ENCODE results near the gene EEF2KMT.

Gene EEF2KMT

DNA sequence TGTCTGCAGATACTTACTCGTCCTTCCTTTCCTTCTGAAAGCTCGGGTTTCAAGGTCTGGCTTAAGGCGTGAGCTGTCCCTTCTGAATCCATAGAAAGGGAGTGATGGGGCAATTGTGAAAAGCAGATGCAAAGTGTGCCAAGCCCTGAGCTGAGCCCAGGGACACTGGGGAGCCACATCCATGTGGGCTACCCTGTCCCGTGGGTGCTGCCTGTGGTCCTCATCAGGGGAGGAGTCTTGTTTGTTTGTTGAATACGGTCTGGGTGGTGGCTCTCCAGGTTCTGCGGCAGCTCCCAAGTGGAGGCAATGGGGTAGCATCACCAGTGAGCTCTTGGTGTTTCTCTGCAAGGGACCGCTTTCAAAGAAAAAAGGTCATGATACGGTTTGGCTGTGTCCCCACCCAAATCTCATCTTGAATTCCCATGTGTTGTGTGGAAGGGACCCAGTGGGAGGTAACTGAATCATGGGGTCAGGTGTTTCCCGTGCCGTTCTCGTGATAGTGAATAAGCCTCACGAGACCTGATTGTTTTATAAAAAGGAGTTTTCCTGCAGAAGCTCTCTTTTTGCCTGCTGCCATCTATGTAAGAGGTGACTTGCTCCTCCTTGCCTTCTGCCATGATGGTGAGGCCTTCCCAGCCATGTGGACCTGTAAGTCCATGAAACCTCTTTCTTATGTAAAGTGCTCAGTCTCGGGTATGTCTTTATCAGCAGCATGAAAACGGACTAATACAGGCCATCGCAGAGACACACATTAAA is 27.0 kb downstream of the EEF2KMT start:
- H3K36me3 ChIP-seq (ENCODE audit: control insufficient read depth in 5 of 5, insufficient read depth in 5 of 5, low read length in 5 of 5) = peaks cover 0 to 12% (median 8%) of the 10 kb centered on the region in 5 donors
- no peaks in the 10 kb centered on the region for H3K9me3 ChIP-seq (ENCODE audit: control insufficient read depth in 5 of 5, low read length in 5 of 5)
- H3K4me3 ChIP-seq (ENCODE audit: low read depth in 1 of 5, low read length in 5 of 5) = no peak overlapping the region
- peaks cover 3 to 28% (median 20%) of the 10 kb centered on the region in 5 donors for H3K4me1 ChIP-seq (ENCODE audit: control insufficient read depth in 5 of 5, insufficient read depth in 5 of 5, low read length in 5 of 5)
- H3K27me3 ChIP-seq (ENCODE audit: control insufficient read depth in 5 of 5, insufficient read depth in 4 of 5, low read length in 5 of 5) = no peaks in the 10 kb centered on the region
- no peak overlapping the region for H3K27ac ChIP-seq (ENCODE audit: low read depth, low read length)
- H3K9ac ChIP-seq (ENCODE audit: low read length in 5 of 5) = no peak overlapping the region

DNA sequence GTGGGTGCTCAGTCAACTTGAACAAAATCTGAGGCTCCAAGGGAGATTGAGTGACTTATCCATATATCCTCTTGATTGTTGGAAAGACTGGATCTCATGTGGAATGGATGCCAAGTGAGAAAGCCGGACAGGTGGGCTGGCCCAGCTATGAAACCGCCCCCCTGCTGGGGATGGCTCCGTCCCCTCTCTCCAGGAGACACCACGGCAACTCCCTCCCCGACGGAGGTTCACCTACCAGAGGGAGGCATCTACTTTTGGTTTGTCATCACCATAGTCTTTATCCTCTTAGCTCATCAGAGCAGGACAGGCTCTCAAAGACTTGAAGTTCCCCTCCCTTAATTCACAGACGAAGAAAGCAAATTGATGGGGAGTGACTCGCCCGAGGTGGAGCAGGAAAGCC is 27.7 kb downstream of the EEF2KMT start:
- no peaks in the 10 kb centered on the region for H3K9me3 ChIP-seq (ENCODE audit: control insufficient read depth in 5 of 5, low read length in 5 of 5)
- no peak overlapping the region for H3K4me3 ChIP-seq (ENCODE audit: low read depth in 1 of 5, low read length in 5 of 5)
- peaks cover 3 to 35% (median 27%) of the 10 kb centered on the region in 5 donors for H3K4me1 ChIP-seq (ENCODE audit: control insufficient read depth in 5 of 5, insufficient read depth in 5 of 5, low read length in 5 of 5)
- H3K36me3 ChIP-seq (ENCODE audit: control insufficient read depth in 5 of 5, insufficient read depth in 5 of 5, low read length in 5 of 5) = peaks cover 0 to 5% (median 2%) of the 10 kb centered on the region in 5 donors
- no peak overlapping the region for H3K27ac ChIP-seq (ENCODE audit: low read depth, low read length)
- no peaks in the 10 kb centered on the region for H3K27me3 ChIP-seq (ENCODE audit: control insufficient read depth in 5 of 5, insufficient read depth in 4 of 5, low read length in 5 of 5)
- H3K9ac ChIP-seq (ENCODE audit: low read length in 5 of 5) = no peak overlapping the region

DNA sequence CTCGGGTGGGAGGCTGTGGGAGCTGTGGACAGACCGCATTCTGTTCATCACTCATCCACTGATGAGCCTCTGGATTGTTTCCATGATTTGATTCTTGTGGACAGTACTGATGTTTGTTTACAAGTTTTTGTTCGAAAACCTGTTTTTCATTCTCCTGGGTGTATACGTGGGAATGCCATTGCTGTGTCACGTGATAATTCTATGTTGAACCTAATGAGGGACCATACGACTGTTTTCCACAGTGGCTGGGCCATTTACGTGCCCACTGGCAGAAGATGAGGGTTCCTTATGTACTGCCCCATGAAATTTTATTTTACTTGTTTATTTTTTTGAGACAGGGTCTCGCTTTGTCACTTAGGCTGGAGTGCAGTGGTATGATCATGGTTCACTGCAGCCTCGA is 28.5 kb downstream of the EEF2KMT start:
- Histone ChIP-seq H3K9me3 (ENCODE audit: control insufficient read depth in 5 of 5, low read length in 5 of 5) (no peaks in the 10 kb centered on the region), H3K27me3 (ENCODE audit: control insufficient read depth in 5 of 5, insufficient read depth in 4 of 5, low read length in 5 of 5) (no peaks in the 10 kb centered on the region), H3K36me3 (ENCODE audit: control insufficient read depth in 5 of 5, insufficient read depth in 5 of 5, low read length in 5 of 5) (no peaks in the 10 kb centered on the region), H3K4me1 (ENCODE audit: control insufficient read depth in 5 of 5, insufficient read depth in 5 of 5, low read length in 5 of 5) (peaks cover 3 to 37% (median 32%) of the 10 kb centered on the region in 5 donors), H3K9ac (ENCODE audit: low read length in 5 of 5) (no peak overlapping the region), H3K4me3 (ENCODE audit: low read depth in 1 of 5, low read length in 5 of 5) (no peak overlapping the region), H3K27ac (ENCODE audit: low read depth, low read length) (no peak overlapping the region)

DNA sequence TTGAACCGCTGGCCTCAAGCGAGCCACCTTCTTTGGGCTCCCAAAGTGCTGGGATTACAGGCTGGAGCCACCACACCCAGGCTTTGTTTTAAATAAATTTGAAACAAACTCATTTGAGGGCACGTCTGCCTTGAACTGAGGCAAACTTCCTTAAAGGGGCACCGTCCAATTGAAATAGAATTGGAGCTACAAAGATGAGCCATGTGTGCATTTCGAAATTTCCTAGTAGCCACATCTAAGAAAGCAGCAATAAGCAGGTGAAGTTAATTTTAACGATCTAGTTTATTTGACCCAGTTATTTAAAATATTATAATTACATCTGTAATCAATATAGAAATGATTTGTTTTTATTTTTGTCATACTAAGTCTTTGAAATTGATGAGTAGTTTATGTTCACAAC is 31.1 kb downstream of the EEF2KMT start:
- Histone ChIP-seq H3K4me1 (ENCODE audit: control insufficient read depth in 5 of 5, insufficient read depth in 5 of 5, low read length in 5 of 5) (peaks cover 0 to 21% (median 20%) of the 10 kb centered on the region in 5 donors), H3K36me3 (ENCODE audit: control insufficient read depth in 5 of 5, insufficient read depth in 5 of 5, low read length in 5 of 5) (peaks cover 0 to 2% (median 0%) of the 10 kb centered on the region in 5 donors), H3K4me3 (ENCODE audit: low read depth in 1 of 5, low read length in 5 of 5) (no peak overlapping the region), H3K9me3 (ENCODE audit: control insufficient read depth in 5 of 5, low read length in 5 of 5) (no peaks in the 10 kb centered on the region), H3K9ac (ENCODE audit: low read length in 5 of 5) (peak overlapping the region in 1 of 5 donors; percentile 45), H3K27me3 (ENCODE audit: control insufficient read depth in 5 of 5, insufficient read depth in 4 of 5, low read length in 5 of 5) (no peaks in the 10 kb centered on the region), H3K27ac (ENCODE audit: low read depth, low read length) (no peak overlapping the region)

DNA sequence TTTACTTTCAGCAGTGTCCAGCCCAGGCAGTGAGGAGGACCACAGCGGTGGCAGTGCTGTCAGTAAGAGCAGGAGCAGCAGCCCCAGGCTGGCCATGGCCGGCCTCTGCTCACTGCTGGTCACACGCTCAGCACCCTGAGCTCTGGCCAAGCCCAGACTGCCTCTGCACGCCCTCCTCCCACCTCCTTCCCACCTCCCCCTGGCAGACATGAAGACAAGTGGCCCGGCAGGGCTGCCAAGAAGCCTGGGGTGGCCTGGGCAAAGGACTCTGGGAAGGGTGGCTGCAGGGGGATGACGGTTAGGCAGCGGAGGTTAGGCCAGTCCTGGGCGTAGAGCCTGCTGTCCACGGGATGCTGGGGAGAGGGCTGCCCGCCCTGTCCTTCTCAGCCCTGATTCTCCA is 31.8 kb downstream of the EEF2KMT start, which contains the start of gene C16orf89:
TSS of gene C16orf89 (minus strand) at position 144 of the 400 bp plus-strand sequence. CDS start at position 96, 48 bp downstream.
- H3K4me1 ChIP-seq (ENCODE audit: control insufficient read depth in 5 of 5, insufficient read depth in 5 of 5, low read length in 5 of 5) = peaks cover 0 to 17% (median 14%) of the 10 kb centered on the region in 5 donors
- peak within 1 kb of the TSS in 3 of 5 donors; percentile 5 to 45 (median 9) for H3K9ac ChIP-seq (ENCODE audit: low read length in 5 of 5)
- no peaks in the 10 kb centered on the region for H3K27me3 ChIP-seq (ENCODE audit: control insufficient read depth in 5 of 5, insufficient read depth in 4 of 5, low read length in 5 of 5)
- no peaks in the 10 kb centered on the region for H3K9me3 ChIP-seq (ENCODE audit: control insufficient read depth in 5 of 5, low read length in 5 of 5)
- no peak within 1 kb of the TSS for H3K27ac ChIP-seq (ENCODE audit: low read depth, low read length)
- H3K4me3 ChIP-seq (ENCODE audit: low read depth in 1 of 5, low read length in 5 of 5) = peak within 1 kb of the TSS; percentile 2 to 58 (median 44)
- H3K36me3 ChIP-seq (ENCODE audit: control insufficient read depth in 5 of 5, insufficient read depth in 5 of 5, low read length in 5 of 5) = peaks cover 0 to 2% (median 0%) of the 10 kb centered on the region in 5 donors

DNA sequence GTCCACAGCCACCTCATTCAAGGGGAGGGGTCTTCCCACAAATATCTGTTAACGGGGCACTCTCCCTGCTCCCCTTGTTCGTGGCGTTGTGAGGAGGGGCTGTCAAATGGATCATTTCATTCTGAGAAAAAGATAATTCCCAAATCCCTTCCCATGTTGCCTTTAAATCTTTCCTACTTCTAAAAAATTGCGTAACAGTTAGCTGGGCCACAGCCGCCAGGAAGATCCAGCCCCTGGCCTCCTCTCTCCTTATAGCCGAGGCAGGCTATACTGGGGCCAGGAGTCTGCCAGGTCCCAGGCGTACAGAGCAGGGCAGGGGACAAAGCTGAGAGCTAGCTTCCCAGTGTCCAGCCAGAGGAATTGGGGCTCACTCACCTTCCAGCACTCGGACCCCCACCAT is 32.3 kb downstream of the EEF2KMT start:
- Histone ChIP-seq H3K9ac (ENCODE audit: low read length in 5 of 5) (peak overlapping the region in 3 of 5 donors; percentile 5 to 26 (median 9)), H3K9me3 (ENCODE audit: control insufficient read depth in 5 of 5, low read length in 5 of 5) (no peaks in the 10 kb centered on the region), H3K36me3 (ENCODE audit: control insufficient read depth in 5 of 5, insufficient read depth in 5 of 5, low read length in 5 of 5) (peaks cover 0 to 2% (median 0%) of the 10 kb centered on the region in 5 donors), H3K4me1 (ENCODE audit: control insufficient read depth in 5 of 5, insufficient read depth in 5 of 5, low read length in 5 of 5) (peaks cover 0 to 17% (median 14%) of the 10 kb centered on the region in 5 donors), H3K27me3 (ENCODE audit: control insufficient read depth in 5 of 5, insufficient read depth in 4 of 5, low read length in 5 of 5) (no peaks in the 10 kb centered on the region), H3K4me3 (ENCODE audit: low read depth in 1 of 5, low read length in 5 of 5) (peak overlapping the region; percentile 2 to 58 (median 44)), H3K27ac (ENCODE audit: low read depth, low read length) (no peak overlapping the region)

DNA sequence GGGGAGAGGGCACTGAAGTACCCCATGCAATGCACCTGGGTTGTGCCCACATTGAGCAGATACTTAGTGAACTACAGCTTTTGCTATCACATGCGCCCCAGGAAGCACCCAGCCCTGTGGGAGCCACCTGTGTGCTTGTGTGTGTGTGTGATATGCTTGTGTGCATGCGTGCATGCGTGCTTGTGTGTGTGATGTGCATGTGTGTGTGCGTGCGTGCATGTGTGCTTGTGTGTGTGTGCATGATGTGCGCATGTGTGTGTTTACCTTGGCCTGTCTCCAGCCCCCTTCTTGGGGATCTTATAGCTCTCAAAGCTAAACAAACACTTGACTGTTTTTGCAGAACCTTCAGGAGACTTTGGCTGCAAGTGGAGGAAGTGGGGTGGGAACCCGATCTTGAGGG is 32.7 kb downstream of the EEF2KMT start:
- no peak overlapping the region for H3K9ac ChIP-seq (ENCODE audit: low read length in 5 of 5)
- H3K27ac ChIP-seq (ENCODE audit: low read depth, low read length) = no peak overlapping the region
- peaks cover 0 to 2% (median 0%) of the 10 kb centered on the region in 5 donors for H3K36me3 ChIP-seq (ENCODE audit: control insufficient read depth in 5 of 5, insufficient read depth in 5 of 5, low read length in 5 of 5)
- no peaks in the 10 kb centered on the region for H3K9me3 ChIP-seq (ENCODE audit: control insufficient read depth in 5 of 5, low read length in 5 of 5)
- peaks cover 0 to 17% (median 14%) of the 10 kb centered on the region in 5 donors for H3K4me1 ChIP-seq (ENCODE audit: control insufficient read depth in 5 of 5, insufficient read depth in 5 of 5, low read length in 5 of 5)
- H3K27me3 ChIP-seq (ENCODE audit: control insufficient read depth in 5 of 5, insufficient read depth in 4 of 5, low read length in 5 of 5) = no peaks in the 10 kb centered on the region
- peak overlapping the region in 2 of 5 donors; percentile 26 to 39 for H3K4me3 ChIP-seq (ENCODE audit: low read depth in 1 of 5, low read length in 5 of 5)

DNA sequence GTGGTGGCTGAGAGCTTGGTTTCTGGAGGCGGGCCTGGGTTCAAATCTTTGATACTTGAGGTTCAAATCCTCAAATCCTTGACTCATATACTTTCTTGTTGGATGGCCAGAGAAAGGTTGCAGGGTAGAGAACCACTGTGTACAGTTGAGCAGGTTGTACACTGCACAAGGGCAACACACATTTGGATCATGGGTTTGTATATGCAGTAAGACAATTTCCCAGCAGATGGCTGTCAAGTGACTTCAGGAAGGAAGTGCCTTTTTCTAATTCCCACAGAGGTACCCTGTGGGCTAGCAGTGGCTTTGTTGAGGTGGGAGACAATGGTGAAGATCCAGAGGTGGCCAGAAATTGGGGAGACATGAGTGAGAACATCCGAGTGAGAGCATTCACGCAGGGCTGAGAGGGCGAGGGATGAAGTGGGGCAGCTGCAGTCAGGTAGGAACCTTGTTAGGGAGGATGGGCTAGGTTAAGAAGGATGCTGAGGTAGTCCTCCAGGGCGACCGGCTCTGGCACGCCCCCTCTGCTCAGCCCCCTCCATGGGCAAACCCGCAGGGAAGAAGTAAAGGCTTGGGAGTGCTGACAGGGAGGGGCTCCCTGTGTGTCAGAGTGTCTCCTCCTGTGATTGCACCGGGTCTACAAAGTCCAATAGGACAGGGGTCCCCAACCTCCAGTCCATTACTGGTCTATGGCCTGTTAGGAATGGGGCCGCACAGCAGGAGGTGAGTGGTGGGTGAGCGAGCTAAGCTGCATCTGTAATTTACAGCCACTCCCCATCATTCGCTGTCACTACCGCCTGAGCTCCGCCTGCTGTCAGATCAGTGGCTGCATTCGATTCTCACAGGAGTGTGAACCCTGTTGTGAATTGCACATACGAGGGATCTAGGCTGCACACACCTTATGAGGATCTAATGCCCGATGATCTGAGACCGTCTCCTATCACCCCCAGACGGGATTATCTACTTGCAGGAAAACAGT is 34.5 kb downstream of the EEF2KMT start:
- Histone ChIP-seq H3K27ac (ENCODE audit: low read depth, low read length) (no peak overlapping the region), H3K9me3 (ENCODE audit: control insufficient read depth in 5 of 5, low read length in 5 of 5) (no peaks in the 10 kb centered on the region), H3K27me3 (ENCODE audit: control insufficient read depth in 5 of 5, insufficient read depth in 4 of 5, low read length in 5 of 5) (no peaks in the 10 kb centered on the region), H3K4me3 (ENCODE audit: low read depth in 1 of 5, low read length in 5 of 5) (no peak overlapping the region), H3K4me1 (ENCODE audit: control insufficient read depth in 5 of 5, insufficient read depth in 5 of 5, low read length in 5 of 5) (peaks cover 0 to 20% (median 14%) of the 10 kb centered on the region in 5 donors), H3K9ac (ENCODE audit: low read length in 5 of 5) (no peak overlapping the region), H3K36me3 (ENCODE audit: control insufficient read depth in 5 of 5, insufficient read depth in 5 of 5, low read length in 5 of 5) (peaks cover 0 to 2% (median 0%) of the 10 kb centered on the region in 5 donors)

DNA sequence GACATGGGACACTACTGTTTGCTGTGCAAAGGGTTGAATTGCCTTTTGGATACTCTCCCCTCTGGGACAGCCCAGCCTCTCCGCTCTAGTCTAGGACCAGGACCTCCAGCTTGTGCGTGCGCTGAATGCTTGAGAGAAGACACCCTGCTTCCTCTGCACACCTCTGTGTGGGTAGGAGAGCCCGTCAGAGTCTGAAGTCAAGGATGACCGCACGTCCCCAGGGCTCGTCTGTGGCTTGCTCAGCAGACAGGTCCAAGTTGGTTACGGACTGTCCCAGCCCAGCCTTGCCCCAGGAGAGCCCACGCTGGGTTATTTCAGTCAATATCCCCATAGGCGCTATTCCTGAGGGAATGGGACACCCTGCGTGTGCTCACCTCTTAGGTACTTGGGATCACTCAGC is 35.5 kb downstream of the EEF2KMT start:
- no peak overlapping the region for H3K27ac ChIP-seq (ENCODE audit: low read depth, low read length)
- no peaks in the 10 kb centered on the region for H3K27me3 ChIP-seq (ENCODE audit: control insufficient read depth in 5 of 5, insufficient read depth in 4 of 5, low read length in 5 of 5)
- H3K36me3 ChIP-seq (ENCODE audit: control insufficient read depth in 5 of 5, insufficient read depth in 5 of 5, low read length in 5 of 5) = peaks cover 0 to 2% (median 0%) of the 10 kb centered on the region in 5 donors
- no peak overlapping the region for H3K4me3 ChIP-seq (ENCODE audit: low read depth in 1 of 5, low read length in 5 of 5)
- H3K4me1 ChIP-seq (ENCODE audit: control insufficient read depth in 5 of 5, insufficient read depth in 5 of 5, low read length in 5 of 5) = peaks cover 0 to 20% (median 14%) of the 10 kb centered on the region in 5 donors
- H3K9ac ChIP-seq (ENCODE audit: low read length in 5 of 5) = no peak overlapping the region
- H3K9me3 ChIP-seq (ENCODE audit: control insufficient read depth in 5 of 5, low read length in 5 of 5) = no peaks in the 10 kb centered on the region
